MM.1S (cell line): ENCODE data around the gene CFAP46.

Source experiments
- DNase-seq: peaks from one replicate; pipeline ENCODE4 v3.0.0-alpha.2; 2015
- H2AFZ ChIP-seq: fragments of 300-600 bp; sonication (generic); 2 replicates; pipeline ENCODE4 v1.6.0; 2016; ENCODE audit warnings: antibody characterized with exemption, low read length
- H3F3A ChIP-seq: fragments of 300-600 bp; sonication (generic); 2 replicates; pipeline ENCODE4 v1.6.1; 2016; ENCODE audit warnings: mild to moderate bottlenecking, antibody characterized with exemption, low read length, moderate library complexity, mixed read lengths; ENCODE audit not compliant: insufficient read depth
- H3K27ac ChIP-seq: fragments of 300-600 bp; sonication (generic); 2 replicates; pipeline ENCODE4 v1.5.1; 2016; ENCODE audit warnings: mild to moderate bottlenecking, low read length
- H3K27me3 ChIP-seq: fragments of 300-600 bp; sonication (generic); replicated peaks from 2 replicates; pipeline ENCODE4 v1.6.0; 2016; ENCODE audit warnings: low read length; ENCODE audit not compliant: insufficient read depth
- H3K36me3 ChIP-seq: fragments of 300-600 bp; sonication (generic); replicated peaks from 2 replicates; pipeline ENCODE4 v1.6.1; 2016; ENCODE audit warnings: mild to moderate bottlenecking, low read length, mixed read lengths; ENCODE audit not compliant: insufficient read depth
- H3K4me1 ChIP-seq: fragments of 300-600 bp; sonication (generic); 2 replicates; pipeline ENCODE4 v1.6.1; 2016; ENCODE audit warnings: low read length, mixed read lengths
- H3K4me2 ChIP-seq: fragments of 300-600 bp; sonication (generic); 2 replicates; pipeline ENCODE4 v1.6.0; 2016; ENCODE audit warnings: low read depth, low read length
- H3K4me3 ChIP-seq: fragments of 300-600 bp; sonication (generic); 2 replicates; pipeline ENCODE4 v1.5.1; 2016; ENCODE audit warnings: low read length, mixed read lengths
- H3K79me2 ChIP-seq: fragments of 300-600 bp; sonication (generic); 2 replicates; pipeline ENCODE4 v1.6.1; 2016; ENCODE audit warnings: mixed run types, low read length, mixed read lengths
- H3K9ac ChIP-seq: fragments of 300-600 bp; sonication (generic); 2 replicates; pipeline ENCODE4 v1.6.1; 2016; ENCODE audit warnings: low read length, mixed read lengths
- H3K9me2 ChIP-seq: fragments of 300-600 bp; sonication (generic); replicated peaks from 2 replicates; pipeline ENCODE4 v1.6.1; 2016; ENCODE audit warnings: mild to moderate bottlenecking, low read length, mixed read lengths; ENCODE audit not compliant: insufficient read depth
- H3K9me3 ChIP-seq: fragments of 300-600 bp; sonication (generic); replicated peaks from 2 replicates; pipeline ENCODE4 v1.6.1; 2016; ENCODE audit warnings: mild to moderate bottlenecking, low read length, mixed read lengths; ENCODE audit not compliant: insufficient read depth
- H4K20me1 ChIP-seq: fragments of 300-600 bp; sonication (generic); 2 replicates; pipeline ENCODE4 v1.6.1; 2016; ENCODE audit warnings: mild to moderate bottlenecking, low read length, moderate library complexity, mixed read lengths; ENCODE audit not compliant: insufficient read depth
- CTCF ChIP-seq: fragments of 300-600 bp; sonication (generic); IDR thresholded peaks from 2 replicates; pipeline ENCODE4 v1.5.1; 2016; ENCODE audit warnings: antibody characterized with exemption, low read length, mixed read lengths
- EZH2 ChIP-seq: fragments of 300-600 bp; sonication (generic); optimal IDR thresholded peaks from 2 replicates; pipeline ENCODE3; 2017; ENCODE audit warnings: low read depth, mild to moderate bottlenecking, antibody characterized with exemption, low read length, mixed read lengths
- EZH2phosphoT487 ChIP-seq: fragments of 300-600 bp; sonication (generic); IDR thresholded peaks from 2 replicates; pipeline ENCODE4 v1.6.1; 2018; ENCODE audit warnings: antibody characterized with exemption, low read length

The CFAP46 gene

GRCh38 chr10:132761395-132762060, 180.8 kb downstream of the CFAP46 start:
- Histone ChIP-seq H3K27me3 (no peaks in the 10 kb centered on the region), H2AFZ (no peak overlapping the region), H3K9me3 (no peaks in the 10 kb centered on the region), H3F3A (no peaks in the 10 kb centered on the region), H3K9me2 (no peaks in the 10 kb centered on the region), H4K20me1 (no peaks in the 10 kb centered on the region), H3K4me2 (no peak overlapping the region), H3K36me3 (no peaks in the 10 kb centered on the region), H3K79me2 (no peaks in the 10 kb centered on the region), H3K4me1 (no peaks in the 10 kb centered on the region), H3K4me3 (no peak overlapping the region), H3K27ac (no peak overlapping the region), H3K9ac (no peak overlapping the region)
- no peak for TF ChIP-seq EZH2
- TF ChIP-seq CTCF, result no peak
- TF ChIP-seq EZH2phosphoT487, result no peak
- no peak for DNase-seq

- Histone ChIP-seq H3F3A (no peaks in the 10 kb centered on the region), H3K4me2 (no peak overlapping the region), H3K36me3 (no peaks in the 10 kb centered on the region), H2AFZ (no peak overlapping the region), H3K9me2 (no peaks in the 10 kb centered on the region), H3K4me1 (no peaks in the 10 kb centered on the region), H3K79me2 (no peaks in the 10 kb centered on the region), H3K9ac (no peak overlapping the region), H3K27ac (no peak overlapping the region), H4K20me1 (no peaks in the 10 kb centered on the region), H3K4me3 (no peak overlapping the region), H3K9me3 (no peaks in the 10 kb centered on the region), H3K27me3 (no peaks in the 10 kb centered on the region)
- no peak for DNase-seq
- TF ChIP-seq EZH2phosphoT487 (no peak), CTCF (no peak), EZH2 (no peak)
Observed at GRCh38 chr10:132758865-132759264, 183.5 kb downstream of the CFAP46 start.
